K562 (cell line): ENCODE data around the gene CRYBA1. TPM values are rescaled to one million over a fixed set of nuclear protein-coding genes. Genes with fewer than 3 reads are reported as not detected.

Experiments
- CC2D1A ChIP-seq: fragments of 450-650 bp; IDR thresholded peaks from 2 replicates; pipeline ENCODE4 v1.6.1; 2017; ENCODE audit warnings: mild to moderate bottlenecking
- CEBPB ChIP-seq: fragments of 450-650 bp; IDR thresholded peaks from 2 replicates; pipeline ENCODE4 v1.6.1; 2016; ENCODE audit warnings: missing genetic modification characterization, missing compliant biosample characterization
- ESRRA ChIP-seq: fragments of 450-650 bp; IDR thresholded peaks from 2 replicates; pipeline ENCODE4 v1.6.1; 2014; ENCODE audit warnings: low read depth, mild to moderate bottlenecking, moderate library complexity, borderline replicate concordance
- ETS2 ChIP-seq: IDR thresholded peaks from 2 replicates; pipeline ENCODE4 v1.6.1; 2016; ENCODE audit warnings: borderline replicate concordance, missing genetic modification characterization, mild to moderate bottlenecking, moderate library complexity, missing compliant biosample characterization; ENCODE audit not compliant: poor library complexity, severe bottlenecking
- FOXA3 ChIP-seq, 2 experiments: fragments of 450-650 bp in 1 of 2; sonication (generic) in 1 of 2; formaldehyde crosslinking; IDR thresholded peaks in 1 of 2; conservative IDR thresholded peaks in 1 of 2; 2 replicates each; pipeline versions ENCODE4 v1.4.0 to v1.8.0; 2020 to 2022; ENCODE audit warnings: mild to moderate bottlenecking in 2 of 2, missing genetic modification reagents in 1 of 2
- FOXM1 ChIP-seq, 2 experiments: fragments of 450-650 bp in 1 of 2; sonication (generic) in 1 of 2; formaldehyde crosslinking in 1 of 2; IDR thresholded peaks; 2 replicates each; pipeline versions ENCODE4 v1.6.1 to v1.9.0; 2017 to 2022; ENCODE audit warnings: low read depth in 2 of 2, mild to moderate bottlenecking in 2 of 2, missing genetic modification reagents in 1 of 2, moderate library complexity in 1 of 2
- GABPA ChIP-seq: fragments of 200-800 bp; sonication (Bioruptor generic); conservative IDR thresholded peaks from 2 replicates; pipeline ENCODE4 v1.6.1; 2016; ENCODE audit warnings: low read depth, missing genetic modification characterization, missing compliant biosample characterization
- GATA2 ChIP-seq: sonication (generic); formaldehyde crosslinking; IDR thresholded peaks from 2 replicates; pipeline ENCODE4 v1.4.0; 2020; ENCODE audit warnings: mild to moderate bottlenecking, missing genetic modification reagents
- HDAC1 ChIP-seq, 2 experiments: fragments of 450-650 bp; IDR thresholded peaks; 2 replicates each; pipeline ENCODE4 v1.6.1; 2016 to 2017; ENCODE audit warnings: inconsistent platforms in 1 of 2, mild to moderate bottlenecking in 1 of 2, moderate library complexity in 1 of 2
- KLF1 ChIP-seq: fragments of 450-650 bp; IDR thresholded peaks from 2 replicates; pipeline ENCODE4 v1.6.1; 2016; ENCODE audit warnings: missing genetic modification characterization, missing compliant biosample characterization
- MIER1 ChIP-seq: fragments of 450-650 bp; IDR thresholded peaks from 2 replicates; pipeline ENCODE4 v1.6.1; 2016; ENCODE audit warnings: antibody characterized with exemption, mild to moderate bottlenecking, low read depth
- NFIC ChIP-seq: fragments of 450-650 bp; IDR thresholded peaks from 2 replicates; pipeline ENCODE4 v1.6.1; 2017; ENCODE audit warnings: mild to moderate bottlenecking, inconsistent platforms
- PHB2 ChIP-seq: fragments of 450-650 bp; IDR thresholded peaks from 2 replicates; pipeline ENCODE4 v1.6.1; 2017; ENCODE audit warnings: low read depth
- POLR2AphosphoS2 ChIP-seq: IDR thresholded peaks from 2 replicates; pipeline ENCODE4 v1.6.1; 2012; ENCODE audit warnings: low read length, improper control_type of control experiment
- POLR2G ChIP-seq: fragments of 200-400 bp; formaldehyde crosslinking; IDR thresholded peaks from 2 replicates; pipeline ENCODE4 v1.6.1; 2017; ENCODE audit warnings: low read depth, mild to moderate bottlenecking, antibody characterized with exemption, low read length, moderate library complexity
- SIN3B ChIP-seq: fragments of 450-650 bp; IDR thresholded peaks from 2 replicates; pipeline ENCODE4 v1.6.1; 2017; ENCODE audit warnings: low read depth, mild to moderate bottlenecking, moderate library complexity
- SOX6 ChIP-seq: fragments of 450-650 bp; IDR thresholded peaks from 2 replicates; pipeline ENCODE4 v1.6.1; 2014; ENCODE audit warnings: mild to moderate bottlenecking
- SP2 ChIP-seq: IDR thresholded peaks from 2 replicates; pipeline ENCODE4 v1.6.1; 2011; ENCODE audit warnings: mild to moderate bottlenecking, low read depth, low read length, moderate library complexity; ENCODE audit not compliant: poor library complexity, severe bottlenecking; ENCODE audit errors: extremely low read depth
- ZC3H4 ChIP-seq: sonication (generic); formaldehyde crosslinking; IDR thresholded peaks from 2 replicates; pipeline ENCODE4 v1.9.0; 2021; ENCODE audit warnings: missing genetic modification reagents, borderline replicate concordance
- ZNF384 ChIP-seq: IDR thresholded peaks from 2 replicates; pipeline ENCODE4 v1.6.1; 2012; ENCODE audit warnings: low read depth, low read length, improper control_type of control experiment
- ZNF586 ChIP-seq: fragments of 450-650 bp; formaldehyde crosslinking; conservative IDR thresholded peaks from 2 replicates; pipeline ENCODE4 v1.4.0; 2020; ENCODE audit warnings: mild to moderate bottlenecking, moderate library complexity
- ZNF699 ChIP-seq: fragments of 250-450 bp; sonication (Bioruptor Pico); IDR thresholded peaks from 2 replicates; pipeline ENCODE4 v1.8.0; 2021; ENCODE audit warnings: mild to moderate bottlenecking, moderate library complexity; ENCODE audit not compliant: insufficient replicate concordance
- polyA plus RNA-seq, 8 experiments: library from polyadenylated mRNA; depleted of rRNA in 4 of 8; stranded (reverse) in 5 of 8; unstranded in 3 of 8; fragments of >200 nt; fragmentation: Nextera tagmentation in 2 of 8; fragmentation: Illumina TruSeq in 1 of 8; extraction: Ambion mirVana in 2 of 8; extraction: Trizol in 1 of 8; gene quantifications; 2 replicates each; pipeline versions ENCODE4 v1.2.1 to v1.2.3, GENCODE V29; 2011 to 2014; ENCODE audit warnings: inconsistent platforms in 1 of 8, missing spikeins in 1 of 8
- total RNA-seq, 7 experiments: library from RNA; depleted of rRNA in 6 of 7; stranded (reverse); fragments of >200 nt in 6 of 7; fragmentation: Illumina TruSeq in 2 of 7; extraction: Trizol in 2 of 7; gene quantifications; 2 replicates each; pipeline versions ENCODE4 v1.2.1 to v1.2.3, GENCODE V29; 2011 to 2021; ENCODE audit warnings: low replicate concordance in 1 of 7
- TF ChIP-seq, protein P1 (sequence below): sonication (generic); formaldehyde crosslinking; IDR thresholded peaks from 2 replicates; pipeline ENCODE4 v1.8.0; 2022; ENCODE audit warnings: mild to moderate bottlenecking, missing genetic modification reagents

The CRYBA1 gene
- total and polyA plus RNA-seq, 9 of the 15 experiments (the other 6 are each of a cell fraction or from before 2014, with no cell fraction given): not detected

DNA sequence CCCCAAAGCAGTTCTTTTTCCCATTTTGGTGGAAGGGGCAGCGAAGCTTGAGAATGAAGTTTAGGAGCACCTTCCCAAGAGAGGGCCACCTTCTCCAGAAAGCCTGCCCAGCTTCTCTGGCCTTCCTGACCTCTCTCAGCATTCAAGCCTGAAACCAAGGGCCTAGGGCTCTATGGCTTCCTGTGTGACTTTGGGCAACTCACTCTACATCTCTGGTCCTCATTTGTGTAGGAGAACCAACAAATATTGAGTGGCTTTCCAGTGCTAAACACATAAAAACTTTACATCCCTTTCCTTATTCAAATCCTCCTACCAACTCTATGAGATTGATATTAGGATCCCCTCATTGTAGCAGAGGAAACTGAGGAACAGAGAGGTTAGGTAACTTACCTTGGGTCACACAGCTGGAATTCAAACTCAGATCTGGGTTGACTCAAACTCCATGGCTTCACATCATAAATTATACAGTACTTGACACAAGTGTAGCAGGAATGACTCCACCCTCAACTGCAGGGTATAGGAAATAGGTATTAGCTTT is 34.5 kb upstream of the CRYBA1 start (continued):
- TF ChIP-seq ZC3H4 (CRISPR knock-in tag): no peak
- TF ChIP-seq ZNF384: no peak
- TF ChIP-seq POLR2AphosphoS2: no peak
- TF ChIP-seq KLF1 (tag): no peak
- no peak for TF ChIP-seq ZNF699 (CRISPR knock-in tag)
- TF ChIP-seq, protein P1, sequence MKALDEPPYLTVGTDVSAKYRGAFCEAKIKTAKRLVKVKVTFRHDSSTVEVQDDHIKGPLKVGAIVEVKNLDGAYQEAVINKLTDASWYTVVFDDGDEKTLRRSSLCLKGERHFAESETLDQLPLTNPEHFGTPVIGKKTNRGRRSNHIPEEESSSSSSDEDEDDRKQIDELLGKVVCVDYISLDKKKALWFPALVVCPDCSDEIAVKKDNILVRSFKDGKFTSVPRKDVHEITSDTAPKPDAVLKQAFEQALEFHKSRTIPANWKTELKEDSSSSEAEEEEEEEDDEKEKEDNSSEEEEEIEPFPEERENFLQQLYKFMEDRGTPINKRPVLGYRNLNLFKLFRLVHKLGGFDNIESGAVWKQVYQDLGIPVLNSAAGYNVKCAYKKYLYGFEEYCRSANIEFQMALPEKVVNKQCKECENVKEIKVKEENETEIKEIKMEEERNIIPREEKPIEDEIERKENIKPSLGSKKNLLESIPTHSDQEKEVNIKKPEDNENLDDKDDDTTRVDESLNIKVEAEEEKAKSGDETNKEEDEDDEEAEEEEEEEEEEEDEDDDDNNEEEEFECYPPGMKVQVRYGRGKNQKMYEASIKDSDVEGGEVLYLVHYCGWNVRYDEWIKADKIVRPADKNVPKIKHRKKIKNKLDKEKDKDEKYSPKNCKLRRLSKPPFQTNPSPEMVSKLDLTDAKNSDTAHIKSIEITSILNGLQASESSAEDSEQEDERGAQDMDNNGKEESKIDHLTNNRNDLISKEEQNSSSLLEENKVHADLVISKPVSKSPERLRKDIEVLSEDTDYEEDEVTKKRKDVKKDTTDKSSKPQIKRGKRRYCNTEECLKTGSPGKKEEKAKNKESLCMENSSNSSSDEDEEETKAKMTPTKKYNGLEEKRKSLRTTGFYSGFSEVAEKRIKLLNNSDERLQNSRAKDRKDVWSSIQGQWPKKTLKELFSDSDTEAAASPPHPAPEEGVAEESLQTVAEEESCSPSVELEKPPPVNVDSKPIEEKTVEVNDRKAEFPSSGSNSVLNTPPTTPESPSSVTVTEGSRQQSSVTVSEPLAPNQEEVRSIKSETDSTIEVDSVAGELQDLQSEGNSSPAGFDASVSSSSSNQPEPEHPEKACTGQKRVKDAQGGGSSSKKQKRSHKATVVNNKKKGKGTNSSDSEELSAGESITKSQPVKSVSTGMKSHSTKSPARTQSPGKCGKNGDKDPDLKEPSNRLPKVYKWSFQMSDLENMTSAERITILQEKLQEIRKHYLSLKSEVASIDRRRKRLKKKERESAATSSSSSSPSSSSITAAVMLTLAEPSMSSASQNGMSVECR (CRISPR knock-in tag): no peak
- no peak for TF ChIP-seq ZNF586 (CRISPR knock-in tag)
- no peak for TF ChIP-seq CC2D1A
- no peak for TF ChIP-seq GABPA (tag)
- no peak for TF ChIP-seq ETS2 (tag)
- no peak for TF ChIP-seq CEBPB (tag)
- no peak for TF ChIP-seq FOXA3 (CRISPR knock-in tag; conservative IDR thresholded peaks at IDR 0.05 in 1 of 2, IDR thresholded peaks at IDR 0.05 in 1 of 2)
- peak; percentile 75 for TF ChIP-seq FOXM1 (IDR thresholded peaks at IDR 0.05; ENCODE audit: low read depth)
- no peak for TF ChIP-seq FOXM1 (CRISPR knock-in tag; IDR thresholded peaks at IDR 0.05; ENCODE audit: low read depth)
- no peak for TF ChIP-seq GATA2 (CRISPR knock-in tag)
- TF ChIP-seq ESRRA: peak; percentile 72; the same call in 1 of the 2 replicates
- no peak for TF ChIP-seq POLR2G
- TF ChIP-seq NFIC: peak; percentile 6; the same call in 1 of the 2 replicates
- no peak for TF ChIP-seq SIN3B
- TF ChIP-seq SP2: no peak
- no peak for TF ChIP-seq PHB2
- TF ChIP-seq HDAC1 (IDR thresholded peaks at IDR 0.05): peak in 1 of 2 experiments; percentile 53; a peak in 1 of 4 replicates
- no peak for TF ChIP-seq MIER1
- no peak for TF ChIP-seq SOX6
